Mammary epithelial cell (primary cell): ENCODE results near the gene PHF2.

Experiments used
- EZH2 ChIP-seq: IDR thresholded peaks from 2 replicates; pipeline ENCODE4 v1.6.1; 2012; ENCODE audit warnings: low read length, inconsistent platforms, borderline replicate concordance
- TF ChIP-seq, protein P1 (sequence below), 2 donors: IDR thresholded peaks in 1 of 2; conservative IDR thresholded peaks in 1 of 2; 2 replicates each; pipeline ENCODE4 v1.5.1; 2011 to 2012; ENCODE audit warnings: inconsistent platforms in 2 of 2, low read length in 2 of 2, mild to moderate bottlenecking in 2 of 2, control low read depth in 1 of 2, low read depth in 1 of 2; ENCODE audit not compliant: insufficient read depth in 1 of 2; ENCODE audit errors: extremely low read depth in 1 of 2

DNA sequence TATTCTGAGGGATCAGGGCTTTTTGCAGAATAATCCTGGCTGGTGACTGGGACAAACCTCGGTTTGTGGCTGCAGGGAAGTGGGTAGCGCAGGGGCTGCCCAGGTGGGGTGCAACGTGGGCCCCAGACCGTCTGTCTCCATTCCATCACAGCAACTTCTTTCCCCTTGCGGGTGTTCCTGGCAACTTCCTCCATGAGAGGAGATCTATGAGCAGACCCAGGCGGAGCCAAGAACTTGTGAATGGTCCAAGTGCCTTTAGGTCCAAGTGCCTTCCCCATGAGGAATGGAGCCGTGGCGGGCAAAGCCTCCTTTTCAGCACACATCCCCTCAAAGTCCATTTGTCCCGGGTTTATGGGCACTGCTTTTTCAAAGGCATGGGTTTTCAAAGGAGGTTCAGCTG, 136.5 kb downstream of the PHF2 start:
- TF ChIP-seq, protein P1, sequence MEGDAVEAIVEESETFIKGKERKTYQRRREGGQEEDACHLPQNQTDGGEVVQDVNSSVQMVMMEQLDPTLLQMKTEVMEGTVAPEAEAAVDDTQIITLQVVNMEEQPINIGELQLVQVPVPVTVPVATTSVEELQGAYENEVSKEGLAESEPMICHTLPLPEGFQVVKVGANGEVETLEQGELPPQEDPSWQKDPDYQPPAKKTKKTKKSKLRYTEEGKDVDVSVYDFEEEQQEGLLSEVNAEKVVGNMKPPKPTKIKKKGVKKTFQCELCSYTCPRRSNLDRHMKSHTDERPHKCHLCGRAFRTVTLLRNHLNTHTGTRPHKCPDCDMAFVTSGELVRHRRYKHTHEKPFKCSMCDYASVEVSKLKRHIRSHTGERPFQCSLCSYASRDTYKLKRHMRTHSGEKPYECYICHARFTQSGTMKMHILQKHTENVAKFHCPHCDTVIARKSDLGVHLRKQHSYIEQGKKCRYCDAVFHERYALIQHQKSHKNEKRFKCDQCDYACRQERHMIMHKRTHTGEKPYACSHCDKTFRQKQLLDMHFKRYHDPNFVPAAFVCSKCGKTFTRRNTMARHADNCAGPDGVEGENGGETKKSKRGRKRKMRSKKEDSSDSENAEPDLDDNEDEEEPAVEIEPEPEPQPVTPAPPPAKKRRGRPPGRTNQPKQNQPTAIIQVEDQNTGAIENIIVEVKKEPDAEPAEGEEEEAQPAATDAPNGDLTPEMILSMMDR (conservative IDR thresholded peaks at IDR 0.05 in 1 of 2, IDR thresholded peaks at IDR 0.05 in 1 of 2; ENCODE audit: extremely low read depth in 1 of 2, insufficient read depth in 1 of 2, low read depth in 1 of 2, low read length in 2 of 2) = no peak
- TF ChIP-seq EZH2 = no peak
